ENCODE data around the gene TM6SF1. TPM values are rescaled to one million over a fixed set of nuclear protein-coding genes. Genes with fewer than 3 reads are reported as not detected.
A peak's percentile ranks its signal among the peaks of the same experiment; 100 is the strongest.

The TM6SF1 gene
- total and polyA plus RNA-seq, 9 of the 15 experiments (the other 6 are each of a cell fraction or from before 2014, with no cell fraction given) = 1.0 to 5.6 (median 3.5) TPM

DNA sequence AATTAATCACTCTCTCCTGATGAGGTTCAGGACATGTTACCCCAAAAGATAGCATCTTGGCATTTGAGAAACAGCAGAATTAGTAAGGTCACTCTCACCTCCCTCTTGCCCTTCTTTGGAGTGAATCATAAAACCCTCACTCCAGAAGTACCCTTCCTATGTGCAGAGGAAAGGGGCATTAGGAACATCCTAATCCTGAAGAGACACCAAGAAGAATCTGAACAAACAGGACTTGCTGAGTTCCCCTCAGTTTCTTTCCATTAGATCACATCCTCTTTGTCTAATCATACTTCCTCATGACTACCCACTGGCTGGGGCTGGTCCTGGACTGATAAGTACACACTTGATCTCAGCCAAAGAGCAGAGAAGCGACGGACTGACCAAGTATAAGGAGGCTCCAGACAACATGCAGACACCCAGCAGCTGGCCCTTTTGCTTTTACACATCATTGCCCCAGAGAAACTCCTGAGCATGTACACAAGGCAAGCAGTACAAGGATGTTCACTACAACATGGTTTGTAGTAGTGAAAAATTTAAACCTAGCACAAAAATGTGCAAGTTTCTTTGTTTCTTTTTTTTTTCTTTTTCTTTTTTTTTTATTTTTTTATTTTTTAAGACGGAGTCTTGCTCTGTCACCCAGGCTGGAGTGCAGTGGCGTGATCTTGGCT is 15.0 kb upstream of the TM6SF1 start (continued):
- TF ChIP-seq NFYB (IDR thresholded peaks at IDR 0.05; ENCODE audit: extremely low read depth, insufficient read length) = no peak
- TF ChIP-seq, protein P1, sequence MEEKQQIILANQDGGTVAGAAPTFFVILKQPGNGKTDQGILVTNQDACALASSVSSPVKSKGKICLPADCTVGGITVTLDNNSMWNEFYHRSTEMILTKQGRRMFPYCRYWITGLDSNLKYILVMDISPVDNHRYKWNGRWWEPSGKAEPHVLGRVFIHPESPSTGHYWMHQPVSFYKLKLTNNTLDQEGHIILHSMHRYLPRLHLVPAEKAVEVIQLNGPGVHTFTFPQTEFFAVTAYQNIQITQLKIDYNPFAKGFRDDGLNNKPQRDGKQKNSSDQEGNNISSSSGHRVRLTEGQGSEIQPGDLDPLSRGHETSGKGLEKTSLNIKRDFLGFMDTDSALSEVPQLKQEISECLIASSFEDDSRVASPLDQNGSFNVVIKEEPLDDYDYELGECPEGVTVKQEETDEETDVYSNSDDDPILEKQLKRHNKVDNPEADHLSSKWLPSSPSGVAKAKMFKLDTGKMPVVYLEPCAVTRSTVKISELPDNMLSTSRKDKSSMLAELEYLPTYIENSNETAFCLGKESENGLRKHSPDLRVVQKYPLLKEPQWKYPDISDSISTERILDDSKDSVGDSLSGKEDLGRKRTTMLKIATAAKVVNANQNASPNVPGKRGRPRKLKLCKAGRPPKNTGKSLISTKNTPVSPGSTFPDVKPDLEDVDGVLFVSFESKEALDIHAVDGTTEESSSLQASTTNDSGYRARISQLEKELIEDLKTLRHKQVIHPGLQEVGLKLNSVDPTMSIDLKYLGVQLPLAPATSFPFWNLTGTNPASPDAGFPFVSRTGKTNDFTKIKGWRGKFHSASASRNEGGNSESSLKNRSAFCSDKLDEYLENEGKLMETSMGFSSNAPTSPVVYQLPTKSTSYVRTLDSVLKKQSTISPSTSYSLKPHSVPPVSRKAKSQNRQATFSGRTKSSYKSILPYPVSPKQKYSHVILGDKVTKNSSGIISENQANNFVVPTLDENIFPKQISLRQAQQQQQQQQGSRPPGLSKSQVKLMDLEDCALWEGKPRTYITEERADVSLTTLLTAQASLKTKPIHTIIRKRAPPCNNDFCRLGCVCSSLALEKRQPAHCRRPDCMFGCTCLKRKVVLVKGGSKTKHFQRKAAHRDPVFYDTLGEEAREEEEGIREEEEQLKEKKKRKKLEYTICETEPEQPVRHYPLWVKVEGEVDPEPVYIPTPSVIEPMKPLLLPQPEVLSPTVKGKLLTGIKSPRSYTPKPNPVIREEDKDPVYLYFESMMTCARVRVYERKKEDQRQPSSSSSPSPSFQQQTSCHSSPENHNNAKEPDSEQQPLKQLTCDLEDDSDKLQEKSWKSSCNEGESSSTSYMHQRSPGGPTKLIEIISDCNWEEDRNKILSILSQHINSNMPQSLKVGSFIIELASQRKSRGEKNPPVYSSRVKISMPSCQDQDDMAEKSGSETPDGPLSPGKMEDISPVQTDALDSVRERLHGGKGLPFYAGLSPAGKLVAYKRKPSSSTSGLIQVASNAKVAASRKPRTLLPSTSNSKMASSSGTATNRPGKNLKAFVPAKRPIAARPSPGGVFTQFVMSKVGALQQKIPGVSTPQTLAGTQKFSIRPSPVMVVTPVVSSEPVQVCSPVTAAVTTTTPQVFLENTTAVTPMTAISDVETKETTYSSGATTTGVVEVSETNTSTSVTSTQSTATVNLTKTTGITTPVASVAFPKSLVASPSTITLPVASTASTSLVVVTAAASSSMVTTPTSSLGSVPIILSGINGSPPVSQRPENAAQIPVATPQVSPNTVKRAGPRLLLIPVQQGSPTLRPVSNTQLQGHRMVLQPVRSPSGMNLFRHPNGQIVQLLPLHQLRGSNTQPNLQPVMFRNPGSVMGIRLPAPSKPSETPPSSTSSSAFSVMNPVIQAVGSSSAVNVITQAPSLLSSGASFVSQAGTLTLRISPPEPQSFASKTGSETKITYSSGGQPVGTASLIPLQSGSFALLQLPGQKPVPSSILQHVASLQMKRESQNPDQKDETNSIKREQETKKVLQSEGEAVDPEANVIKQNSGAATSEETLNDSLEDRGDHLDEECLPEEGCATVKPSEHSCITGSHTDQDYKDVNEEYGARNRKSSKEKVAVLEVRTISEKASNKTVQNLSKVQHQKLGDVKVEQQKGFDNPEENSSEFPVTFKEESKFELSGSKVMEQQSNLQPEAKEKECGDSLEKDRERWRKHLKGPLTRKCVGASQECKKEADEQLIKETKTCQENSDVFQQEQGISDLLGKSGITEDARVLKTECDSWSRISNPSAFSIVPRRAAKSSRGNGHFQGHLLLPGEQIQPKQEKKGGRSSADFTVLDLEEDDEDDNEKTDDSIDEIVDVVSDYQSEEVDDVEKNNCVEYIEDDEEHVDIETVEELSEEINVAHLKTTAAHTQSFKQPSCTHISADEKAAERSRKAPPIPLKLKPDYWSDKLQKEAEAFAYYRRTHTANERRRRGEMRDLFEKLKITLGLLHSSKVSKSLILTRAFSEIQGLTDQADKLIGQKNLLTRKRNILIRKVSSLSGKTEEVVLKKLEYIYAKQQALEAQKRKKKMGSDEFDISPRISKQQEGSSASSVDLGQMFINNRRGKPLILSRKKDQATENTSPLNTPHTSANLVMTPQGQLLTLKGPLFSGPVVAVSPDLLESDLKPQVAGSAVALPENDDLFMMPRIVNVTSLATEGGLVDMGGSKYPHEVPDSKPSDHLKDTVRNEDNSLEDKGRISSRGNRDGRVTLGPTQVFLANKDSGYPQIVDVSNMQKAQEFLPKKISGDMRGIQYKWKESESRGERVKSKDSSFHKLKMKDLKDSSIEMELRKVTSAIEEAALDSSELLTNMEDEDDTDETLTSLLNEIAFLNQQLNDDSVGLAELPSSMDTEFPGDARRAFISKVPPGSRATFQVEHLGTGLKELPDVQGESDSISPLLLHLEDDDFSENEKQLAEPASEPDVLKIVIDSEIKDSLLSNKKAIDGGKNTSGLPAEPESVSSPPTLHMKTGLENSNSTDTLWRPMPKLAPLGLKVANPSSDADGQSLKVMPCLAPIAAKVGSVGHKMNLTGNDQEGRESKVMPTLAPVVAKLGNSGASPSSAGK (IDR thresholded peaks at IDR 0.05) = peak; percentile 28
- no peak for TF ChIP-seq ZNF778 (CRISPR knock-in tag; IDR thresholded peaks at IDR 0.05)
- TF ChIP-seq POLR2G (IDR thresholded peaks at IDR 0.05; ENCODE audit: low read depth, low read length) = no peak
- peak; percentile 88 for TF ChIP-seq LEF1 (IDR thresholded peaks at IDR 0.05)
- TF ChIP-seq ZNF589 (CRISPR knock-in tag; IDR thresholded peaks at IDR 0.05; ENCODE audit: low read depth) = peak; percentile 57; the same call in 1 of the 2 replicates
- peak; percentile 77 for TF ChIP-seq SMARCA5 (IDR thresholded peaks at IDR 0.05)
- TF ChIP-seq ELF4 (CRISPR knock-in tag; IDR thresholded peaks at IDR 0.05) = peak; percentile 49; the same call in 1 of the 2 replicates
- TF ChIP-seq RNF2 (IDR thresholded peaks at IDR 0.05) = peak; percentile 93

Measured in K562 (cell line).